ENCODE measurements around the gene KRT73. TPM values are rescaled to one million over a fixed set of nuclear protein-coding genes. Genes with fewer than 3 reads are reported as not detected.

The KRT73 gene
- total RNA-seq, 1 donor from 2014 or later, result not detected

- no peak for DNase-seq (ENCODE audit: low read depth)
- no peak for TF ChIP-seq CTCF (conservative IDR thresholded peaks at IDR 0.05; ENCODE audit: low read depth, low read length)
- H3K4me3 ChIP-seq (ENCODE audit: low read depth, low read length), result no peak overlapping the region
Observed at GRCh38 chr12:52615912-52616311, 2.4 kb downstream of the KRT73 start.

- DNase-seq (ENCODE audit: low read depth), result no peak
- TF ChIP-seq CTCF (conservative IDR thresholded peaks at IDR 0.05; ENCODE audit: low read depth, low read length), result no peak
- no peak overlapping the region for H3K4me3 ChIP-seq (ENCODE audit: low read depth, low read length)
Observed at GRCh38 chr12:52615208-52615868, 3.0 kb downstream of the KRT73 start.

- no peak for DNase-seq (ENCODE audit: low read depth)
- no peak overlapping the region for H3K4me3 ChIP-seq (ENCODE audit: low read depth, low read length)
- TF ChIP-seq CTCF (conservative IDR thresholded peaks at IDR 0.05; ENCODE audit: low read depth, low read length), result no peak
Observed at GRCh38 chr12:52614381-52615207, 3.8 kb downstream of the KRT73 start.

GRCh38 chr12:52613384-52614030, 4.9 kb downstream of the KRT73 start:
- no peak for DNase-seq (ENCODE audit: low read depth)
- no peak for TF ChIP-seq CTCF (conservative IDR thresholded peaks at IDR 0.05; ENCODE audit: low read depth, low read length)
- H3K4me3 ChIP-seq (ENCODE audit: low read depth, low read length), result no peak overlapping the region

- no peak for TF ChIP-seq CTCF (conservative IDR thresholded peaks at IDR 0.05; ENCODE audit: low read depth, low read length)
- no peak for DNase-seq (ENCODE audit: low read depth)
- H3K4me3 ChIP-seq (ENCODE audit: low read depth, low read length), result no peak overlapping the region
Observed at GRCh38 chr12:52612431-52613383, 5.7 kb downstream of the KRT73 start.

GRCh38 chr12:52611080-52611468, 7.3 kb downstream of the KRT73 start:
- DNase-seq (ENCODE audit: low read depth), result no peak
- no peak for TF ChIP-seq CTCF (conservative IDR thresholded peaks at IDR 0.05; ENCODE audit: low read depth, low read length)
- H3K4me3 ChIP-seq (ENCODE audit: low read depth, low read length), result no peak overlapping the region

All from epithelial cell of proximal tubule (primary cell).